ENCODE data around the gene MOBP. TPM values are rescaled to one million over a fixed set of nuclear protein-coding genes. Genes with fewer than 3 reads are reported as not detected.
A peak's percentile ranks its signal among the peaks of the same experiment; 100 is the strongest.

MOBP gene
- total RNA-seq, 4 donors from 2014 or later: 0.20 to 2.5 (median 0.87) TPM; not detected in 1

DNA sequence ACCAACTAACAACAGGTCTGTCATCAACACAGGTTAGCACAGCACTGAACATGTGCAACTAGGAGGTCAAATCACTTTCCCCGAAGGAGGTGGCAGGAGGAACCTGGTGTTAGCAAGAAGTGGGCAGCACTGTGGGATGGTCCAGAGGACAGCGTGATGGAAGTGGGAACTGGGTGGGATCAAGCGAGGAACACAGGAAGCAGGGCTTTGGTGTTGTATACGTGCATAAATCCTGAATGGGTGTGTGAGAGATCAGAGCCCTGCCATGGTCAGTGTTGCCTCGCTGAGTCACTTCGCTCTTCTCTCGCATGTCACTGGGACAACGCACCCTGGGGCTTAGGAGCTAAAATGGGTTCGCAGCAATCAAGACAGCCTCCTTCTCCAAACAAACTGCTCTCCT, 62.1 kb downstream of the MOBP start:
- DNase-seq (ENCODE audit: low spot score in 2 of 2): no peak
- H3K36me3 ChIP-seq: no peaks in the 10 kb centered on the region
- no peaks in the 10 kb centered on the region for H3K4me1 ChIP-seq
- 77 to 84% methylated on average over 9 of the region's 9 CpGs for WGBS, 2 donors
- TF ChIP-seq EP300 (IDR thresholded peaks at IDR 0.05) (no peak), POLR2A (IDR thresholded peaks at IDR 0.05) (no peak)
- TF ChIP-seq, protein P1, sequence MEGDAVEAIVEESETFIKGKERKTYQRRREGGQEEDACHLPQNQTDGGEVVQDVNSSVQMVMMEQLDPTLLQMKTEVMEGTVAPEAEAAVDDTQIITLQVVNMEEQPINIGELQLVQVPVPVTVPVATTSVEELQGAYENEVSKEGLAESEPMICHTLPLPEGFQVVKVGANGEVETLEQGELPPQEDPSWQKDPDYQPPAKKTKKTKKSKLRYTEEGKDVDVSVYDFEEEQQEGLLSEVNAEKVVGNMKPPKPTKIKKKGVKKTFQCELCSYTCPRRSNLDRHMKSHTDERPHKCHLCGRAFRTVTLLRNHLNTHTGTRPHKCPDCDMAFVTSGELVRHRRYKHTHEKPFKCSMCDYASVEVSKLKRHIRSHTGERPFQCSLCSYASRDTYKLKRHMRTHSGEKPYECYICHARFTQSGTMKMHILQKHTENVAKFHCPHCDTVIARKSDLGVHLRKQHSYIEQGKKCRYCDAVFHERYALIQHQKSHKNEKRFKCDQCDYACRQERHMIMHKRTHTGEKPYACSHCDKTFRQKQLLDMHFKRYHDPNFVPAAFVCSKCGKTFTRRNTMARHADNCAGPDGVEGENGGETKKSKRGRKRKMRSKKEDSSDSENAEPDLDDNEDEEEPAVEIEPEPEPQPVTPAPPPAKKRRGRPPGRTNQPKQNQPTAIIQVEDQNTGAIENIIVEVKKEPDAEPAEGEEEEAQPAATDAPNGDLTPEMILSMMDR (IDR thresholded peaks at IDR 0.05): no peak
- no peak overlapping the region for H3K4me3 ChIP-seq
- peaks cover 0 to 1% (median 0%) of the 10 kb centered on the region in 4 donors for H3K9me3 ChIP-seq
- H3K27me3 ChIP-seq: no peaks in the 10 kb centered on the region
- no peak overlapping the region for H3K27ac ChIP-seq

DNA sequence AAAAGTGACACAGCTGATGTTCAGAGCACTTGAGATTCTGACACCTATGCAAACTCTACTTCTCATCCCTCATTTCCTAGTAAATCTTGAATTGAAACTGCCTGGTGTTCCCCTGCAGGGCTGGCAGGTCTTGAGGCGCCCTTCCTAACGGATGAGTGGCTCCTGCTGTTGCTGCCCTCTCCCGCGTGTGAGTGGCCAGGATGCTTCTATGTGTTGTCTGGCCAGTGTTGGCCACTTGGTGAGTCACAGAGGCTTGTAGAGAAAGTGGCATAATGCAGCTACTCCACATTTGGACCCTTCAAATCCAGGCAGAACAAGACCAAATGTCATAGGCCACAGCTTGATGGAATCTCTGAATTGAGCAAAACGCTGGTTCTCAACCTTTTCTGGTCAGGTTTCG, 63.6 kb downstream of the MOBP start:
- Histone ChIP-seq H3K27me3 (no peaks in the 10 kb centered on the region), H3K4me1 (no peaks in the 10 kb centered on the region), H3K9me3 (no peaks in the 10 kb centered on the region), H3K27ac (no peak overlapping the region), H3K4me3 (no peak overlapping the region), H3K36me3 (no peaks in the 10 kb centered on the region)
- WGBS, 2 donors: 93% methylated on average over 6 of the region's 6 CpGs
- DNase-seq (ENCODE audit: low spot score in 2 of 2): no peak
- TF ChIP-seq EP300 (IDR thresholded peaks at IDR 0.05) (no peak), POLR2A (IDR thresholded peaks at IDR 0.05) (no peak)
- TF ChIP-seq, protein P1 (IDR thresholded peaks at IDR 0.05): no peak

DNA sequence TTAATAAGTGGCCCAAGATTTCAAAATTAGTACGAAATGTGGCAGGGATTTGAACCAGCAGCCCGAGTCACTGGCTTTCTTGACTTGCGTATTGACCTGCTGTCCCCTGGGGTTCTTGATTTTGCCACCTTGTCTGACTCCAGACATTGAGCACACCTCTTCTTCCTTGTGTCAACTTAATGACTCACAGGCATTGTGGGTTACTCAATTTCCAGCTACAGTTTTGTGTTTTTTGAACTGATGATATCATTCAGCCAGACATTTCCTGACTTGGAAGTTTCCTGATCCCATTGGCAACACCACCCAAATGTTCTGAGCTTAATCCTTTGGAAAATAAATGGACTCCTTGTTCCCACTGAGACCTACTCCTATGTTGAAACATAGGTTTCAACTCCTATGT, 64.2 kb downstream of the MOBP start:
- TF ChIP-seq EP300 (IDR thresholded peaks at IDR 0.05): peak in 1 of 2 donors; percentile 45
- TF ChIP-seq, protein P1 (IDR thresholded peaks at IDR 0.05): no peak
- Histone ChIP-seq H3K27ac (no peak overlapping the region), H3K27me3 (no peaks in the 10 kb centered on the region), H3K4me3 (no peak overlapping the region), H3K4me1 (no peaks in the 10 kb centered on the region), H3K9me3 (no peaks in the 10 kb centered on the region), H3K36me3 (no peaks in the 10 kb centered on the region)
- 85 to 90% methylated on average over 3 of the region's 3 CpGs for WGBS, 2 donors
- no peak for DNase-seq (ENCODE audit: low spot score in 2 of 2)

DNA sequence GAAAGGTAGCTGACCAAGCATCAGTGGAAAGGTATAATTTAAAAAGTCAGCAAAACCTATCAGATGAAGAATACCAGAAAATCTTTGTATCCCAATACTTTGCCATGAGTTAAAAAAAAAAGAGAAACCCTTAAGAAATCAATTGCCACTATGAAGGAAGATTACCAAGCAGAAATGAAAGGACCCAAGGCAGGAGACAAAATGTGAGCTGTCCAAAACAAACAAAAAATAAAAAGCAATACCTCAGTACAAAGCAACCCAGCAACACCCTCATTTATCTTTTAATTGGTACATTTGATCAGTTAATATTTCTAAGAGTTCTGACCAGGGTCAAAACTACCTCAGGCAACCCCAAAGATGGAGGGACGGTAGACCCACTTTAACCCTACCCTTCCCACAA, 65.3 kb downstream of the MOBP start:
- H3K4me3 ChIP-seq: no peak overlapping the region
- H3K4me1 ChIP-seq: no peaks in the 10 kb centered on the region
- H3K27me3 ChIP-seq: no peaks in the 10 kb centered on the region
- 53 to 56% methylated on average over 1 of the region's 1 CpG for WGBS, 2 donors
- TF ChIP-seq POLR2A (IDR thresholded peaks at IDR 0.05) (no peak), EP300 (IDR thresholded peaks at IDR 0.05) (no peak)
- TF ChIP-seq, protein P1 (IDR thresholded peaks at IDR 0.05): no peak
- no peaks in the 10 kb centered on the region for H3K9me3 ChIP-seq
- no peak overlapping the region for H3K27ac ChIP-seq
- DNase-seq (ENCODE audit: low spot score in 2 of 2): no peak
- no peaks in the 10 kb centered on the region for H3K36me3 ChIP-seq

DNA sequence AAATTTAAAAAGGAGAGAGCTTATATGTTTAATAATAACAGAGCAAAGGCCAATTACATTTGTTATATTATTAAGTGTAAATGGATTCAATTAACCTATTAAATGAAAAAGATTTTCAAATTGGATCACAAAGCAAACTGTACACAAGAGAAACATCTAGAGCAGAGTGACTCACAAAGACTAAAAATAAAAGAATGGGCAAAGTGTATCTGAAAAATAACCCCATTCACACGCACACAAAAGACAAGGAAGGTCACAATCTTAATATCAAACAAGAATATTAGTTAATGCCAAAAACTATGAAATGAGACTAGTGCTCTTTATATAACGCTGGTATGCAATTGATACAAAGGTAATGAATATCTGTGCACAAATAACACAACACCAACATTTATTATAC, 65.7 kb downstream of the MOBP start:
- Histone ChIP-seq H3K4me1 (no peaks in the 10 kb centered on the region), H3K4me3 (no peak overlapping the region), H3K9me3 (no peaks in the 10 kb centered on the region), H3K27ac (no peak overlapping the region), H3K36me3 (no peaks in the 10 kb centered on the region), H3K27me3 (no peaks in the 10 kb centered on the region)
- no peak for DNase-seq (ENCODE audit: low spot score in 2 of 2)
- WGBS, 2 donors: 21 to 31% methylated on average over 2 of the region's 2 CpGs
- TF ChIP-seq POLR2A (IDR thresholded peaks at IDR 0.05) (no peak), EP300 (IDR thresholded peaks at IDR 0.05) (no peak)
- TF ChIP-seq, protein P1 (IDR thresholded peaks at IDR 0.05): no peak
